Mucosa of descending colon (tissue), 3 donors: ENCODE results near the gene PDE4B. TPM values are rescaled to one million over a fixed set of nuclear protein-coding genes. Genes with fewer than 3 reads are reported as not detected.

Experiments used
- ATAC-seq: fragments of 200-7000 bp; cut with Tn5 transposase; one replicate; pipeline ENCODE4 v1.9.1; 2020; ENCODE audit warnings: mild to moderate bottlenecking, moderate library complexity
- DNase-seq, 3 donors: peaks; one replicate each; pipeline ENCODE4 v3.0.0-alpha.2; 2020
- H3K36me3 ChIP-seq: fragments of 200-600 bp; one replicate; pipeline ENCODE4 v1.8.0; 2021; ENCODE audit warnings: low read depth, mild to moderate bottlenecking
- H3K4me1 ChIP-seq: fragments of 200-600 bp; one replicate; pipeline ENCODE4 v1.8.0; 2021; ENCODE audit warnings: low read depth, mild to moderate bottlenecking
- H3K4me3 ChIP-seq: fragments of 200-600 bp; one replicate; pipeline ENCODE4 v1.8.0; 2021; ENCODE audit warnings: mild to moderate bottlenecking
- H3K9me3 ChIP-seq: fragments of 200-600 bp; one replicate; pipeline ENCODE4 v1.8.0; 2021; ENCODE audit warnings: mild to moderate bottlenecking
- intact Hi-C, 2 donors: fragments of 100-400 bp; cut with DNase I in 1 of 2; cut with micrococcal nuclease in 1 of 2; formaldehyde crosslinking; loops; one replicate each; pipeline versions ENCODE4 v1.11.0 to v1.11.1; 2022; cut with DNase I, micrococcal nuclease
- total RNA-seq, 3 donors: library from RNA; stranded (reverse); fragmentation: NEBNext Ultra II Directional in 2 of 3; extraction: Animal tissue kit (Norgen Biotek cat#: 25700) in 2 of 3; gene quantifications; one replicate each; pipeline versions ENCODE4 v1.2.1 to v1.2.4, GENCODE V29; 2021 to 2023
- TF ChIP-seq, protein P1 (sequence below): fragments of 200-600 bp; IDR thresholded peaks from one replicate; pipeline ENCODE4 v1.8.0; 2022; ENCODE audit warnings: antibody characterized with exemption, mild to moderate bottlenecking
- donor health status: DM: no; HTN: no; CAD: no; lungs with moderate emphysema.
- donor health status: DM: no; HTN: no; CAD: no.
- donor health status: DM: no; HTN: yes; CAD: no.

PDE4B gene
- total RNA-seq, 3 donors from 2014 or later, result 3.4 to 6.6 (median 4.9) TPM

DNA sequence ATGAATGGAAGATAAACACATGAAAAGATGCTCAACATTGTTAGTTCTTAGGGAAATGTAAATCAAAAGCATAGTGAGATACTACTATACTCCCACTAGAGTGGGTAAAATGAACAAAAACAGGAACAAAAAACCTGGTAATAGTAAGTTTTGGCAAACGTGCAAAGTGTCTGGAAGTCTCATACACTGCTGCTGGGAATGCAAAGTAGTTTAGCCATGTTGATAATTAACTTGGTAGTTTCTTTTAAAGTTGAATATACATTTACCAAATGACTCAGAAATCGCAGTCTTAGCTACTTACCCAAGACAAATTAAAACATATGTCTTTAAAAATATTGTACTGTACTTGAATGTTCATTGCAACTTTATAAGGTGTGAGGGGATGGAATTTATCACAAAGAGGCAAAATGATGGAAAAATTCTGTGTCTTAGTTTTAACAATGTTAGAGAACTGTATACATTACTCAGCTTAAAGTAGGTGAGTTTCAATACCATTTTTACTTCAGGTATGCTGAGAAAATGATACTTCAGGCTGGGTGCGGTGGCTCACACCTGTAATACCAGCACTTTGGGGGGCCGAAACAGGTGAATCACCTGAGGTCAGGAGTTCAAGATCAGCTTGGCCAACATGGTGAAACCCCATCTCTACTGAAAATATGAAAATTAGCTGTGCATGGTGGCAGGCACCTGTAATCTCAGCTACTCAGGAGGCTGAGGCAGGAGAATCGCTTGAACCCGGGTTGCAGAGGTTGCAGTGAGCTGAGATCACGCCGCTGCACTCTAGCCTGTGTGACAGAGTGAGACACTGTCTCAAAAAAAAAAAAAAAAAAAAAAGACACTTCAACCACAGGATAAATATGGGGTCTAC is 102.3 kb downstream of the PDE4B start:
- H3K4me3 ChIP-seq, result no peak overlapping the region
- intact Hi-C loops, result no loop called here
- no peaks in the 10 kb centered on the region for H3K9me3 ChIP-seq
- ATAC-seq, result peak; percentile 36
- no peak for DNase-seq
- TF ChIP-seq, protein P1, sequence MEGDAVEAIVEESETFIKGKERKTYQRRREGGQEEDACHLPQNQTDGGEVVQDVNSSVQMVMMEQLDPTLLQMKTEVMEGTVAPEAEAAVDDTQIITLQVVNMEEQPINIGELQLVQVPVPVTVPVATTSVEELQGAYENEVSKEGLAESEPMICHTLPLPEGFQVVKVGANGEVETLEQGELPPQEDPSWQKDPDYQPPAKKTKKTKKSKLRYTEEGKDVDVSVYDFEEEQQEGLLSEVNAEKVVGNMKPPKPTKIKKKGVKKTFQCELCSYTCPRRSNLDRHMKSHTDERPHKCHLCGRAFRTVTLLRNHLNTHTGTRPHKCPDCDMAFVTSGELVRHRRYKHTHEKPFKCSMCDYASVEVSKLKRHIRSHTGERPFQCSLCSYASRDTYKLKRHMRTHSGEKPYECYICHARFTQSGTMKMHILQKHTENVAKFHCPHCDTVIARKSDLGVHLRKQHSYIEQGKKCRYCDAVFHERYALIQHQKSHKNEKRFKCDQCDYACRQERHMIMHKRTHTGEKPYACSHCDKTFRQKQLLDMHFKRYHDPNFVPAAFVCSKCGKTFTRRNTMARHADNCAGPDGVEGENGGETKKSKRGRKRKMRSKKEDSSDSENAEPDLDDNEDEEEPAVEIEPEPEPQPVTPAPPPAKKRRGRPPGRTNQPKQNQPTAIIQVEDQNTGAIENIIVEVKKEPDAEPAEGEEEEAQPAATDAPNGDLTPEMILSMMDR, result no peak
- H3K4me1 ChIP-seq, result no peaks in the 10 kb centered on the region
- no peaks in the 10 kb centered on the region for H3K36me3 ChIP-seq

DNA sequence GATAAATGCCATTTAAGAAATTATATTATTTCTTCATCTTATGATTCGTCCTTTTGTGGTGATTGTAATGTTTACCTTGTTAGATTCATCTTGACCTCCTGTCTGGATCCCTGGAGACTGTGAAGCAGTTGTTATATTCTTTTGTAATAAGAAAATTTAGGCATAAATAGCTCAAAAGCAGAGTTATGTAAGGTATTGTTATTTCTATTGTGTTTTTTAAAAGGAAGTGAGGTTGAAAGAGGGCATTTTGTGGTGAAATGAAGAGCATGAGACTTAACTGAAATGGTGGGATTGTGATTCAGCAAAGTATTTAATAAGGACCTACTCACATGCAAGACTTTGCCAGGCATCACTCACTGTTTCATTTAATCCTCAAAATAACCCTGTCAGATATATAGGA is 104.0 kb downstream of the PDE4B start:
- DNase-seq, result no peak
- H3K36me3 ChIP-seq, result no peaks in the 10 kb centered on the region
- ATAC-seq, result no peak
- H3K9me3 ChIP-seq, result no peaks in the 10 kb centered on the region
- TF ChIP-seq, protein P1, result no peak
- H3K4me1 ChIP-seq, result no peaks in the 10 kb centered on the region
- intact Hi-C loops, result no loop called here
- no peak overlapping the region for H3K4me3 ChIP-seq

DNA sequence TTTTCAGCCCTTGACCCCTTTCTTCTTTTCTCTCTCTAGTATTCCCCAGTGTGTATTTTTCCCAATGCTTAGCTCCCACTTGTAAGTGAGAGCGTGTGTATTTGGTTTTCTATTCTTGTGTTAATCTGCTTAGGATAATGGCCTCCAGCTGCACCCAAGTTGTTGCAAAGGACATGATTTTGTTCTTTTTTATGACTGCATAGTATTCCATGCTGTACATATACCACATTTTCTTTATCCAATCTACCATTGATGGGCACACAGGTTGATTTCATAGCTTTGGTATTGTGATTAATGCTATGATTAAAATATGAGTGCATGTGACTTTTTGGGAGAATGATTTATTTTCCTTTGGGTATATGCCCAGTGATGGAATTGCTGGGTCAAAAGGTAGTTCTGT is 104.8 kb downstream of the PDE4B start:
- TF ChIP-seq, protein P1, result no peak
- Histone ChIP-seq H3K4me1 (no peaks in the 10 kb centered on the region), H3K9me3 (no peaks in the 10 kb centered on the region), H3K36me3 (no peaks in the 10 kb centered on the region), H3K4me3 (no peak overlapping the region)
- DNase-seq (no peak), ATAC-seq (no peak)
- intact Hi-C loops, result no loop called here

DNA sequence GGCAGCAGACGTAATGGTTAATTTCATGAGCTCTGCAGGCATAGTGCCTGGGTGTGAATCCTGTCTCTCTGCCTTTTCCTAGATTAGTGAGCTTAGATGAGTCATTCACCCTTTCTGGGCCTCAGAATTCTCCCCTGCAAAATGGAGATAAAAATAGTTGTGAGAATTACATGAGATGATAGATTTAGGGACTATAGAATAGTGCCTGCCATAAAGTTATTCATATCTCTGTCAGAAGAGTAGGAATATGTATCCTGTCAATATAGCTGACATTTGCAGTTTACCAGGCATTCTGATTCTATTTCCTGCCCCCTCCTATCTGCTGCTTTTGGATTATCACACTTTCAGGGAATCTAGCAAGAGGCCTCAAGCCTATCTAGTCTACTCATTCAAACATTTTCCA is 112.0 kb downstream of the PDE4B start:
- Histone ChIP-seq H3K4me1 (no peaks in the 10 kb centered on the region), H3K36me3 (no peaks in the 10 kb centered on the region), H3K4me3 (no peak overlapping the region), H3K9me3 (no peaks in the 10 kb centered on the region)
- ATAC-seq, result no peak
- intact Hi-C loops, result no loop called here
- DNase-seq, result no peak
- TF ChIP-seq, protein P1, result no peak

DNA sequence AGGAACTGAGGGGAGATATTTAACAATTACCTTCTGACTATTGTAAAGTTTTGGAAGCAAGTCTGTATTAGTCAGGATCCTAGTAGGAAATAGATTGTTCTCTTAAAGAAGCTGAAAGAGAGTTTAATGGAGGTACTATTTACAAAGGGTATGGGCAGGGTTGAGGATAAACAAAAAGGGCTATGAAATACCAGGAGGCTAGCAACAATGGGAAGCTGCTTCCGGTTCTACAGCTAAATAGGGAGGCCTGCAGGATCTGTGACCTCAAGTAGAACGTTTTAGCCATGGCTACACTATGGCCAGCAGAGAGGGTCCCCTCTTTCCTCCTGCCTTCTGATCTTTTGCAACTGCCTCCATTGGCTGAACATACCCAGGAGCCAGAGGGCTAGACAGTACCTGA is 117.7 kb downstream of the PDE4B start:
- peak; percentile 59 for ATAC-seq
- TF ChIP-seq, protein P1, result no peak
- intact Hi-C loops, result no loop called here

More for the DNA sequence above, 117.7 kb downstream of the PDE4B start:
- no peaks in the 10 kb centered on the region for H3K4me1 ChIP-seq
- peak in 1 of 3 donors; percentile 2 for DNase-seq
- no peak overlapping the region for H3K4me3 ChIP-seq
- no peaks in the 10 kb centered on the region for H3K9me3 ChIP-seq
- H3K36me3 ChIP-seq, result no peaks in the 10 kb centered on the region
